Brain pericyte (primary cell): Measurements from ENCODE around the gene EGFL6.
"Not testable (repeated sequence)": the region's sequence is repeated elsewhere in the genome, so short reads cannot be mapped to it uniquely, and the experiment has no call there.

ENCODE experiments used
- DNase-seq: peaks from one replicate; pipeline ENCODE4 v3.0.0-alpha.2; 2012; ENCODE audit warnings: low read depth, low spot score

EGFL6 gene

DNA sequence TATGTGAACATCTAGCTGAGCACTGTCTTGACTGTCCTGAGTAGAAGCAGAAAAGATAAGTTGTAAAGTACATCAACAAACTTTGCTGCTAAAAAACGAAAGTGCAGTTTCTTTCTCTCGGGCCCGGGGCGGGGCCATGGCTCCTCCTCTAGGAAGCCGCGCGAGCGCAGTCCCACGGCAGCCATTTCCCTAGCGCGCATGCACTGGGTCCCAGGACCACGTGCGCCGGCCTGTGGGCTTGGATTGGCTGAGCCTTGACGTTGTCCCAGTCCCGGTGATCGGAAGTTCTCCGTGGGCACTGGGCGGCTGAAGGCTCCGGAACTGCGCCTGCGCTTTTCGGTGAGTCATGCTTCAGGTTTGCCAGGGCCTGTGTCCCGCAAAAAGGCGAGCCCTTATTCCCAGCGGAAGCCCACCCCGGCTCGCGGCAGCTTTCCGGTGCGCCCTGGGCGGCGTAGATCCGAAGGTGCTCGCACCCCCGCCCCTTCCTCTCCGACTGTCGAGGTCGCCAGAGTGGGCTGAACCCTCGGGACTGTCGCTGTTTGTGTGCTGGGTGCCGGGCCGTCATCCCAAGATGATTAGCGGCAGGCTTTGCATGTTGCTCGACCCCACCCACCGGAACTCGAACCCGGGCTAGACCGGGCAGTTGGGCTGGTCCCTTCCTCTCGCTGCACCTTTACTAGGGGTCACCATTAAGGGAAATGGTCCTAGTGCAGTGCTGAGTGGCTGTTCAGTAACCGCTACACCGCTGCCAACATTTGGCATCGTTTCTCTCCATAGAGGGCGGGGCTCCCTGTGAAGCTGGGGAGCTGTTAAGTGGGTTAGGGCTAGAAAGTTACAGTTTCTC lies 83.7 kb downstream of the EGFL6 start, which contains the start of gene TCEANC:
TCEANC (plus strand) TSS at position 292 of the 844 bp plus-strand sequence. CDS start 9,368 bp downstream, outside the sequence.
- peak; percentile 87 for DNase-seq

DNA sequence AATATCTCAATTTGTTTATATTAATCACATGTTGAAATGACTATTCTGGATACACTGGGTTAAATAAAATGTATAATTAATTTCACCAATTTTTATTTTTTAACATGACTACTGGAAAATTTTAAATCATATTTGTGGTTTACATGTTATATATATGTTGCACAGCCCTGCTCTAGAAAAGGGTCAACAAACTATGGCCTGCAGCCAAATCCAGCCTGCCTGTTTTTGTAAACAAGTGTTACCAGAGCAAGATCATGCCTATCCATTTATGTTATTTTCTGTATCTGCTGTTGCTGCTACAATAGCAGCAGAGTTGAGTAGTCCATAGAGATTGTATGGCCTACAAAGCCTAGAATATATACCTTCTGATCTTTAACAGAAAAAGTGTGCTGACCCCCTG lies 84.7 kb downstream of the EGFL6 start:
- DNase-seq = no peak

DNA sequence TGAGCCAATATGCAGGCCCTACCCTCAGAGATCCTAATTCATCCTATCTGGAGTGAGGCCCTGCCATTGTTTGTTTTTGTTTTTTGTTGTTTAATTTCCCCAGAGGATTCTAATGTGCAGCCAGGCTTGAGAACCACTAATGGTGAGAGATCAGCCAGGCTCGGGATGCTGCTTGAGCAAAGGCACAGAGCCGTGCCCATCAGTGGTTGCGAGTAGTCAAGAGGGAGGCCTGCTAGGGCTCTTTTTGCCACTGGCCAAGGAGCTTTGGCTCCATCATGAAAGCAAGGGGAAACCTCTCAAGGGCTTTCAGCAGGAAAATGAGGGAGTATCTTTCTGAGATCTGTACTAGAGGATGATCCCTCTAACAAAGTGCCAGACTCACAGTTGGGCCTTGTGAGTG lies 86.3 kb downstream of the EGFL6 start:
- DNase-seq = no peak

DNA sequence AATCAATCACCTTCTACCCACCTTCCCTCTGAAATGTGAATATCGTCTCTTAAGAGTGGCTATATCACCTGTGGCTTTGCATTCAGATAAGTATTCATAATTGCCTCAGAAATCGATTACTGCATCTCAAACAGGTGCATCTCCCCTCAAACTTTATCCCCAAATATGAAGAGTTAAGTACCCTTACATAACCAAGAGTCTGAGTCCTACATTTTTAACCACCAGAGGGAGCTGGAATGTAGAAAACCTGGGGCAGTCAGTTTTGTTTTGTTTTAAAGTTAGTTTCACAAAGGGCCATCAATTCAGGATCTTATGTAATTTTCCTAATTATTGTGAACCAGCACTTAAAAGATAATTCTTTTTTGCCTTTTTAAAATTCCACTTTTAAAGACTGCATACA lies 89.2 kb downstream of the EGFL6 start:
- DNase-seq = no peak

DNA sequence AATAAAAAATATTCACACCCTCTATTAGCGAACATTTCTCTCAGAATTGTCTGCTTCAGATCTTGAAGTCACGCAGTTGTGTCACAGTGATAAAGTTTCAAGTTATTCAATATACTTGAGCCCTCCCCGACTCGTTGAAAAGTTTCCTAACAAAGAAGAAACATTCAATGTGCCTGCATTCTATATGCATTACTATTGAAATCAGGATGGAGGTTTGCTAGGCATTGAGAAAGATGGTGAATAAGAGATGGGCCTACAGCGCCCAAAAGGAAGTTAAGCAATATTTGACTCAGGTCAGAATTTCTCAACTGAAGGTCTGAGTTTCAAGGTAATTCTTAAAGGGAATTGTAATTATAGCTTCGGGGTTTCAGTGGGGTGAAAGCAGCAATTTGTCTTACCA lies 89.7 kb downstream of the EGFL6 start:
- DNase-seq = no peak

DNA sequence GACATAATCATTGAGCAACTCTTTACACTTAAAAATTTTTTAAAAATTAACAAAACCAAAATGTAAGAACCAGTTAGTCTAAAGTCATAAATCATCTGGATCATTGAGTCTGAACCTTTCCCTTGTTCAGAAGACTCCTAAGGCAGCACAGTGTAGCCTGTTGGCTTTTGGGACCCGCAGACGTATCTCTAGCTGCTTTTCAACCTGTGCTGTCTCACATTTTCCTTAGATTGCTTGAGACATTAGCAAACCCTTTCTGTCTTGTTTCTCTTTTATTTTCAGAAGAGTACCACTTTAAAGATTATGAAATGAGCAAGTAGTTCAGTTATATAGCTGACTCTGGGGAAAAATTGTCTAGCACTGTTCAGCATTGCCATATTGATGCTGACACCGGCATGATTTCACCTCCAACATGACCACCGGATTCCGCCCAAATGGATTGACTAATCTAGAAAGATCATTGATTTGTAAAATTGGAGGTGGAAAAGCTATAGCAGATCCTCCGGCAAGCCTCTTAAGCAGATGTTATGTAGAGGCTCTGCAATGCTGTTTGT lies 92.4 kb downstream of the EGFL6 start:
- no peak for DNase-seq

DNA sequence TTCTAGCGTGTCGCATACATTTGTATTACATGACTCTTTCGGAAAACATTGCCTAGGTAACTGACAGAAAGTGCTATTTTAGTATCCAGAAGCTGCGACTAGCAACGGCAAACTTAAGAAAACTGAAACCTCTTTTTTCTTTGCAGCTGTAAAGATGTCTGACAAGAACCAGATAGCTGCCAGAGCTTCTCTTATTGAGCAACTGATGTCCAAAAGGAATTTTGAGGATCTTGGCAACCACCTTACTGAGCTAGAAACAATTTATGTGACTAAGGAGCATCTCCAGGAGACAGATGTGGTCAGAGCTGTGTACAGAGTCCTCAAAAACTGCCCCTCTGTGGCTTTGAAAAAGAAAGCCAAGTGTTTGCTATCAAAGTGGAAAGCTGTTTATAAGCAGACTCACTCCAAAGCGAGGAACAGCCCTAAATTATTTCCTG lies 93.0 kb downstream of the EGFL6 start:
- no peak for DNase-seq

DNA sequence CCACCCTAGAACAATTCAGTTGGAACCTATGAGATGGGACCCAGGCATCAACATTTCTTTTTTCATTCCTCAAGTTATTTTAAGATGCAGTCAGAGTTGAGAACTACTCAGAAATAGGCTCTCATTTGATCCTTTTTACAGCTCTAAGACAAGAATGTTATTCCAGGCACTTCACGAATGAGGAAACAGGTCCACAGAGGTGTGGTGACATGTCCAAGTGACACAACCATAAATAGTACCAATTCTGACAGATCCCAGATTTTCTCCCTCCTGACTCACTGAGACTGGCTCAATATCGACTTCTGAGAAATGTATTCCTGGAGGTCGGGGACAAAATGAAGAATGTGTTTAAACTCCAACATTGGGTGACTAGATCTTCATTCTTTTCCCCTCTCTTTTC lies 94.6 kb downstream of the EGFL6 start:
- no peak for DNase-seq

DNA sequence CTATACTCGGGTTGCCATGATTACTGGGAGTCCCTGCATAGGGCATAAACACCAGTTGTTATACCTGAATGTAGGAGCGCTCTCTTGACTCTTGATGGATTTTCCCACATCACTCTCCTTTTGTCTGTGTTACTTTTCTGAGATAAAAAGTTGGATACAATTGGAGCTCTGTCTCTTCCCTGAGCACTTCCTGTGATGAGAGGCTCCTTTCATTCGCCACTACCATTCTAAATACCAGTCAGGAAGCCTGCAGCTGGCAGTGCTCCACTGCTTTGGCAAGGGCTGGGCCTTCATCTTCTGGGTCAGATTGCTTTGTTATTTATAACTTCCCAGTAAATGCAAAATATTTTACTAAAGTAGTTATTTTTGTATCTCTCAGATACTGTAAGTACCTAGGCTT lies 97.4 kb downstream of the EGFL6 start:
- no peak for DNase-seq

DNA sequence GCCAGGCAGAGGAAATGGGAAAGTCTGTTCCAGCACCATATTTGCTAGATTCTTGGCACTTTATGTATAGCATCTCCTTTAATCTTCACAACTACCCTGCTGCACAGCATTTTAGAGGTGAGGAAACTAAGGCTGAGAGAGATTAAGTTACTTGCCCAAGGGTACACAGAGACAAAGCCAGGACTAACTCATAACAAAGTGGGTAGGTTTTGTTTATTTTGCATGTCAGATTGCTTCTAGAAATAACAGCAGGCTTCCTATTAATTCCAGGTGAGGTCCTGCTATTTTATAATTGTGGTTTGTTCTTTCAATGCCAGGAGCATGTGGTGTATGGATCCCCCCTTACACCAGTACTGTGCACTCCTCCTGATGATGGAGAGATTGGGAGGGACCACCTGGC lies 98.5 kb downstream of the EGFL6 start:
- no peak for DNase-seq

DNA sequence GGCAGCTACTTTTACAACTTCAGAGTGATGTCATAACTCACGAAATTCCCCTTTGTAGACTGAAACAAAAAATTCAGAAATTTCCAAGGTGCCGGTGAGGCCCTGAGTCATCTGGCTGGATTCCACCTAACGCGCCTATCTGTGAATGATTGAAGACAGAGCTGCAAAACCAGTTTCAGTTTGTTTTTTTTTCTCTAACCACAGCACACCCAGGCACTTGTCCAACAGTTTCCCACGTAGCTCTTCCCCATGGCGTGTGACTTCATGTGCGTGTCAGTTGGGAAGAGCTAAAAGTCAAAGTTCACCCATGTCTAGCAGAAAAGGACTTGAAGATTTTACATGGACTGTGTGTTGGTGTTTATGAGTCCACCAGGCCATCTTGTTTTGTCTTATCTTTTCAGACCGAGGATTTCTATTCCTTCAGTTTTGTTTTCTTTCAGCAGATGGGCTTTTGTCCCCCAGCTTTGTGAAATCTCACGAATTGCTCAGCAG lies 99.9 kb downstream of the EGFL6 start:
- peak; percentile 87 for DNase-seq

DNA sequence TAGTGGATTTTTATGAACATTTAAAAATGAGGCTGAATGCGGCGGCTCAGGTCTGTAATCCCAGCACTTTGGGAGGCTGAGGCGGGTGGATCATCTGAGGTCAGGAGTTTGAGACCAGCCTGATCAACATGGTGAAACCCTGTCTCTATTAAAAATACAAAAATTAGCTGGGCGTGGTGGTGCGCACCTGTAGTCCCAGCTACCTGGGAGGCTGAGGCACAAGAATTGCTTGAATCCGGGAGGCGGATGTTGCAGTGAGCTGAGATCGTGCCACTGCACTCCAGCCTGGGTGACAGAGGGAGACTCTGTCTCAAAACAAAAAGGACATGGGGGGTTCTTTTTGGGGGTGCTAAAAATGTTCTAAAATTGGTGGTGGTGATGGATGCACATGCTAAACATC lies 100.4 kb downstream of the EGFL6 start:
- not testable (repeated sequence) for DNase-seq

DNA sequence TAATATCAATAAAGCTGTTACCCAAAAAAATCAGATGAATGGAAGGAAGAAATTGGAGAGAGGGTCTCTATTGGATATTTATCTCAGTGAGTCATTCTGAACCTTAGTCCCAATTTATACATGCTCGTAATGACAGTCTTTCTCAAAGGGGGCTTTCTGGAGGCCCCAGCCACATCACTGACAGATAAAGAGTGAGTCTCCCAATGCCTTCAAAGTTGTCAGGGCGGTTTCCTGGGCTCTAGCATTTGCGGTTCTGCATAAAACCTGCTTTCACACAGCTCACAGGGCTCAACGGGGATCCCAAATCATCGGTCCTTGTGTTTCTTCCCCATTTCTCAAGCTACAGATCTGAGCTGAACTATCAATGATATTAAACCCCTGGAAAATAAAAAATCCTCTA lies 100.8 kb downstream of the EGFL6 start:
- DNase-seq = no peak

DNA sequence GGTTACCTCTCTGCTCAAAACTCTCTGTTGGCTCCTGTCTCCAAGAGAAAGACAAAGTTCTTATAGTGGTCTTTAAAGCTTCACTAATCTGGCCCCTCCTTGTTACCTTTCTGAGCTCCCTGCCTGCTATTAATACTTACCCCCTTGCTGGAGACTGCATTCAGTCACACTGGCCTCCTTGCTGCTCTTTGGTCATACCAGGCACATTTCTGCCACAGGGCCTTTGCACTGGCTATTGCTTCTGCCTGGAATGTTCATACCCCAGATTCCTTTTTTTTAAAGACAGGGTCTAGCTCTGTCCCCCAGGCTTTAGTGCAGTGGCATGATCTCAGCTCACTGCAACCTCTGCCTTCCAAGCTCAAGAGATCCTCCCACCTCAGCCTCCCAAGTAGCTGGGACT lies 103.6 kb downstream of the EGFL6 start:
- no peak for DNase-seq

DNA sequence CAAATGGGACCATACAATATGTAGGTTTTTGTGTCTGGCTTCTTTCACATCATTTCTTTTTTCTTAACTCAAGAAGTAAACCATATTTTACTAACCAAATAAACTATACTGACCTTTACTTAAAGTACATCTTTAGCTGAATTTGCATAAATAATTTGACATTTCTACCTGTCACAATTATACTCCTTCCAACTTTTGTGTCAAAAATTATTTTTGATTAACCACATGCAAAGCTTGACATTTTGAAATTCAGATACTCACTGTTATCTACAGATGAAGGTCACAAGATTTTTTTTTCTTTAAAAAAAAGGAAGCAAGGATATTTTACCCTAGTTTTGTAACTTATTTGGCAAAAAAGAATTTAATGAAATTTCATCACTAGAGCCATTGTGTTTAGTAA lies 107.5 kb downstream of the EGFL6 start:
- DNase-seq = no peak

DNA sequence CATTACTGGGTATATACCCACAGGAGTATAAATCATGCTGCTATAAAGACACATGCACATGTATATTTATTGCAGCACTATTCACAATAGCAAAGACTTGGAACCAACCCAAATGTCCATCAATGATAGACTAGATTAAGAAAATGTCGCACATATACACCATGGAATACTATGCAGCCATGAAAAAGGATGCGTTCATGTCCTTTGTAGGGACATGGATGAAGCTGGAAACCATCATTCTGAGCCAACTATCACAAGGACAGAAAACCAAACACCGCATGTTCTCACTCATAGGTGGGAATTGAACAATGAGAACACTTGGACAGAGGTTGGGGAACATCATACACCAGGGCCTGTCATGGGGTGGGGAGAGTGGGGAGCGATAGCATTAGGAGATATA lies 110.3 kb downstream of the EGFL6 start:
- not testable (repeated sequence) for DNase-seq

DNA sequence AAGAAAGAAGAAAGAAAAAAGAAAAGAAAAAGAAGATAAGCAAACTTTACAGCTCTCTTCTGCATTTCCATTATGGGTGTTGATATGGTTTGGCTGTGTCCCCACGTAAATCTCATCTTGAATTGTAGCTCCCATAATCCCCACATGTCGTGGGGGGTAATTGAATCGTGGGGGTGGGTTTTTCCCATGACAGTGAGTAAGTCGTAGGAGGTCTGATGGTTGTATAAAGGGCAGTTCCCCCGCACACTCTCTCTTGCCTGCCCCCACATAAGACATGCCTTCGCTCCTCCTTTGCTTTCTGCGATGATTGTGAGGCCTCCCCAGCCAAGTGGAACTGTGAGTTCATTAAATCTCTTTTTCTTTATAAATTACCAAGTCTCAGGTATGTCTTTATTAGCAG lies 112.2 kb downstream of the EGFL6 start:
- no peak for DNase-seq
